IMR-90 (cell line): ENCODE results near the gene ZMIZ1. TPM values are rescaled to one million over a fixed set of nuclear protein-coding genes. Genes with fewer than 3 reads are reported as not detected.

ENCODE experiments used
- ATAC-seq: fragments of 200-7000 bp; cut with Tn5 transposase; 2 replicates; pipeline ENCODE4 v1.9.1; 2020; ENCODE audit warnings: low read depth, mild to moderate bottlenecking, moderate library complexity
- BruUV-seq: library from RNA; stranded (reverse); fragments of 400-500 nt; replicated peaks from 2 replicates; lab custom pipeline; 2021; lab: Mats Ljungman, UMichigan
- CTCF ChIA-PET: fragments of 300-600 bp; formaldehyde crosslinking; extraction: SDS; loops from one replicate; lab custom pipeline; 2021; ENCODE audit warnings: antibody characterized with exemption; lab: Yijun Ruan, JAX
- POLR2A ChIA-PET: fragments of 300-600 bp; sonication (Branson Sonifier 250); formaldehyde crosslinking; loops from one replicate; lab custom pipeline; 2022; ENCODE audit warnings: antibody characterized with exemption; ENCODE audit not compliant: unreplicated experiment; lab: Charles Lee
- DNase-seq: peaks from one replicate; pipeline ENCODE4 v3.0.0; 2013
- H2AFZ ChIP-seq: replicated peaks from 2 replicates; pipeline ENCODE3; 2013; ENCODE audit warnings: low read length, mild to moderate bottlenecking; ENCODE audit not compliant: poor library complexity
- H2AK5ac ChIP-seq: 2 replicates; pipeline ENCODE4 v1.6.1; 2013; ENCODE audit warnings: low read depth, low read length, inconsistent platforms
- H2AK9ac ChIP-seq: replicated peaks from 2 replicates; pipeline ENCODE3; 2013; ENCODE audit warnings: mild to moderate bottlenecking, low read depth, low read length, moderate library complexity; ENCODE audit not compliant: poor library complexity
- H2BK120ac ChIP-seq: 2 replicates; pipeline ENCODE4 v1.6.1; 2013; ENCODE audit warnings: low read depth, low read length, inconsistent platforms
- H2BK15ac ChIP-seq: 3 replicates; pipeline ENCODE4 v1.6.1; 2013; ENCODE audit warnings: low read depth, low read length, inconsistent platforms
- H2BK20ac ChIP-seq: 2 replicates; pipeline ENCODE4 v1.6.1; 2013; ENCODE audit warnings: low read depth, mild to moderate bottlenecking, inconsistent platforms, low read length, moderate library complexity
- H2BK5ac ChIP-seq: 2 replicates; pipeline ENCODE4 v1.6.1; 2013; ENCODE audit warnings: mild to moderate bottlenecking, low read depth, low read length, inconsistent platforms; ENCODE audit not compliant: poor library complexity, severe bottlenecking
- H3K14ac ChIP-seq: replicated peaks from 2 replicates; pipeline ENCODE4 v1.6.1; 2013; ENCODE audit warnings: low read depth, low read length, inconsistent platforms
- H3K18ac ChIP-seq: 2 replicates; pipeline ENCODE4 v1.6.1; 2013; ENCODE audit warnings: low read depth, low read length, control low read depth
- H3K23ac ChIP-seq: 2 replicates; pipeline ENCODE4 v1.6.1; 2013; ENCODE audit warnings: low read depth, low read length, inconsistent platforms
- H3K27ac ChIP-seq: 2 replicates; pipeline ENCODE4 v1.5.1; 2013; ENCODE audit warnings: mild to moderate bottlenecking, control low read depth, low read length; ENCODE audit not compliant: insufficient read depth
- H3K27me3 ChIP-seq: 2 replicates; pipeline ENCODE4 v1.6.1; 2013; ENCODE audit warnings: low read length; ENCODE audit not compliant: control insufficient read depth, insufficient read depth
- H3K36me3 ChIP-seq: 2 replicates; pipeline ENCODE4 v1.6.1; 2013; ENCODE audit warnings: low read length, mixed read lengths; ENCODE audit not compliant: control insufficient read depth, insufficient read depth
- H3K4ac ChIP-seq: 2 replicates; pipeline ENCODE4 v1.6.1; 2013; ENCODE audit warnings: low read depth, low read length, inconsistent platforms
- H3K4me1 ChIP-seq: 2 replicates; pipeline ENCODE4 v1.6.1; 2013; ENCODE audit warnings: low read length, mixed read lengths; ENCODE audit not compliant: control insufficient read depth, insufficient read depth
- H3K4me2 ChIP-seq: 2 replicates; pipeline ENCODE4 v1.6.1; 2013; ENCODE audit warnings: low read depth, mild to moderate bottlenecking, control low read depth, low read length, moderate library complexity
- H3K4me3 ChIP-seq: 2 replicates; pipeline ENCODE4 v1.5.1; 2013; ENCODE audit warnings: low read depth, mild to moderate bottlenecking, control low read depth, low read length, moderate library complexity; ENCODE audit not compliant: insufficient read depth
- H3K56ac ChIP-seq: 2 replicates; pipeline ENCODE4 v1.6.1; 2013; ENCODE audit warnings: low read length, inconsistent platforms; ENCODE audit not compliant: insufficient read depth; ENCODE audit errors: extremely low read depth
- H3K79me1 ChIP-seq, 2 experiments: 2 replicates each; pipeline ENCODE4 v1.6.1; 2013; ENCODE audit warnings: low read length in 2 of 2, inconsistent platforms in 1 of 2, low read depth in 1 of 2
- H3K9ac ChIP-seq: 2 replicates; pipeline ENCODE4 v1.6.1; 2013; ENCODE audit warnings: low read depth, low read length, control low read depth
- H3K9me1 ChIP-seq: 2 replicates; pipeline ENCODE4 v1.6.1; 2013; ENCODE audit warnings: low read length, inconsistent platforms; ENCODE audit not compliant: insufficient read depth
- H3K9me3 ChIP-seq: 2 replicates; pipeline ENCODE4 v1.6.1; 2013; ENCODE audit warnings: low read length; ENCODE audit not compliant: control insufficient read depth, insufficient read depth
- H4K20me1 ChIP-seq: 2 replicates; pipeline ENCODE4 v1.6.1; 2013; ENCODE audit warnings: low read length, inconsistent platforms; ENCODE audit not compliant: insufficient read depth
- H4K5ac ChIP-seq: 2 replicates; pipeline ENCODE4 v1.6.1; 2013; ENCODE audit warnings: mild to moderate bottlenecking, low read depth, low read length, control low read depth
- H4K8ac ChIP-seq, 2 experiments: 2 replicates each; pipeline ENCODE4 v1.6.1; 2013; ENCODE audit warnings: low read depth in 2 of 2, low read length in 2 of 2, control low read depth in 1 of 2, inconsistent platforms in 1 of 2
- H4K91ac ChIP-seq: 2 replicates; pipeline ENCODE4 v1.6.1; 2013; ENCODE audit warnings: low read depth, low read length, inconsistent platforms; ENCODE audit not compliant: insufficient read depth
- BHLHE40 ChIP-seq: fragments of 150-350 bp; IDR thresholded peaks from 2 replicates; pipeline ENCODE4 v1.6.1; 2016; ENCODE audit warnings: mild to moderate bottlenecking, low read depth, low read length
- CEBPB ChIP-seq: IDR thresholded peaks from 2 replicates; pipeline ENCODE4 v1.6.1; 2012; ENCODE audit warnings: low read depth, low read length, improper control_type of control experiment
- FOS ChIP-seq: fragments of 150-350 bp; IDR thresholded peaks from 2 replicates; pipeline ENCODE4 v1.6.1; 2016; ENCODE audit warnings: low read depth, low read length
- MAFK ChIP-seq: IDR thresholded peaks from 2 replicates; pipeline ENCODE4 v1.6.1; 2012; ENCODE audit warnings: low read depth, low read length, improper control_type of control experiment
- MAZ ChIP-seq: IDR thresholded peaks from 2 replicates; pipeline ENCODE4 v1.6.1; 2012; ENCODE audit warnings: low read depth, mild to moderate bottlenecking, low read length, improper control_type of control experiment, moderate library complexity, borderline replicate concordance
- MXI1 ChIP-seq: IDR thresholded peaks from 2 replicates; pipeline ENCODE4 v1.6.1; 2012; ENCODE audit warnings: low read depth, mild to moderate bottlenecking, low read length, moderate library complexity, borderline replicate concordance
- POLR2A ChIP-seq: IDR thresholded peaks from 2 replicates; pipeline ENCODE4 v1.6.1; 2012; ENCODE audit warnings: mild to moderate bottlenecking, low read depth, low read length
- RAD21 ChIP-seq: IDR thresholded peaks from 2 replicates; pipeline ENCODE4 v1.6.1; 2012; ENCODE audit warnings: low read length, improper control_type of control experiment
- RCOR1 ChIP-seq: IDR thresholded peaks from 2 replicates; pipeline ENCODE4 v1.6.1; 2012; ENCODE audit warnings: mild to moderate bottlenecking, low read length, improper control_type of control experiment; ENCODE audit not compliant: insufficient replicate concordance
- RFX5 ChIP-seq: IDR thresholded peaks from 2 replicates; pipeline ENCODE4 v1.8.0; 2012; ENCODE audit warnings: low read depth, mild to moderate bottlenecking, low read length, moderate library complexity
- WGBS, 2 experiments: methylation state at CpG; one replicate each; pipeline versions ENCODE4 v1.1.5 to v1.1.7; 2013; ENCODE audit warnings: missing lambda C conversion rate in 2 of 2; ENCODE audit not compliant: insufficient read length in 1 of 2; ENCODE audit errors: extremely low coverage in 2 of 2; 5-methylcytosine and 5-hydroxymethylcytosine counted together
- dilution Hi-C: fragments of 300-500 bp; cut with HindIII; formaldehyde crosslinking; loops from one replicate; pipeline ENCODE4 v1.14.3; 2018; ENCODE audit warnings: low sequenced_read_pairs; ENCODE audit not compliant: unreplicated experiment
- in situ Hi-C: fragments of 300-500 bp; cut with MboI; formaldehyde crosslinking; loops from 3 replicates; pipeline ENCODE4 v1.14.3; 2019; ENCODE audit warnings: low sequenced_read_pairs, inconsistent platforms, mixed read lengths
- intact Hi-C: fragments of 100-400 bp; cut with micrococcal nuclease; formaldehyde crosslinking; loops from 2 replicates; pipeline ENCODE4 v1.10.0; 2022
- polyA plus RNA-seq, 3 experiments: library from polyadenylated mRNA; depleted of rRNA; stranded (reverse); fragments of >200 nt; gene quantifications; 2 replicates each; pipeline ENCODE4 v1.2.3, GENCODE V29; 2012; ENCODE audit warnings: low replicate concordance in 1 of 3
- total RNA-seq: library from RNA; depleted of rRNA; stranded (reverse); fragments of >200 nt; gene quantifications from 2 replicates; pipeline ENCODE4 v1.2.3, GENCODE V29; 2012
- TF ChIP-seq, protein P1 (sequence below): fragments of 150-350 bp; IDR thresholded peaks from 2 replicates; pipeline ENCODE4 v1.6.1; 2017; ENCODE audit warnings: mild to moderate bottlenecking, antibody characterized with exemption, low read length, low read depth
- TF ChIP-seq, protein P2 (sequence below): conservative IDR thresholded peaks from 2 replicates; pipeline ENCODE4 v1.5.1; 2012; ENCODE audit warnings: mild to moderate bottlenecking, low read depth, low read length, improper control_type of control experiment
- TF ChIP-seq, protein P3 (sequence below): fragments of 150-350 bp; IDR thresholded peaks from 2 replicates; pipeline ENCODE4 v1.6.1; 2016; ENCODE audit warnings: low read depth, mild to moderate bottlenecking, low read length, moderate library complexity, borderline replicate concordance

Gene ZMIZ1
- total and polyA plus RNA-seq, 2 of the 4 experiments (the other 2 are of a cell fraction), result 6.6 to 48.7 TPM

DNA sequence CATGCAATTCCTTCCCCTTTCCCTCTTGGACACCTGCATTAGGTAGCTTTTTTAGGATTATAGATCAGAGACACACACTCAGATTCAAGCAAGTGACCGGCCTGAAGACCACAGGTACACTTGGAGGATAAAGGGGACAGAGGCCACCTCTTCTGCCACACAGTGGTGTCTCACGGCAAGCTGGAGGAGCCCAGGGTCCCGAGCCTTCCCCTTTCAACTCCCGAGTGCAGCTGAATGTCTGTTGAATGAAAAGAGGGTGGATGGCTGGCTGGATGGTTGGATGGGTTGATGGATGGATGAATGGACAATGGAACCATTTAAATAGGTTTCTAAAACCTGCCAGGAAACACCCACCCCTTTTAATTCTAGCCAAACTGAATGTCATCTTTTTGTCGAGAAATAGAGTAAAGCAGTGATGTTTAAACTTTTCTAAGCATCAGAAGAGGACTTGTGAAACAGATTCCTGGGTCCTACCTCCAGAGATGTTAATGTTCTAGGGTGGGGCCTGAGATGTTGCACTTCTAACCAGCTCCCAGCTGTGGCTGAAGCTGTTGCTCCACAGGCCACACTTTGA lies 49.2 kb upstream of the ZMIZ1 start:
- DNase-seq (no peak), ATAC-seq (no peak)
- Histone ChIP-seq H3K9me3 (peaks cover 8% of the 10 kb centered on the region), H3K27me3 (peaks cover 9% of the 10 kb centered on the region), H3K4me3 (no peak overlapping the region), H3K4me2 (no peak overlapping the region), H3K56ac (no peak overlapping the region), H3K18ac (no peak overlapping the region), H2BK120ac (no peak overlapping the region), H2AK9ac (no peak overlapping the region), H3K79me1 (no peaks in the 10 kb centered on the region), H4K5ac (no peak overlapping the region), H2AFZ (no peak overlapping the region), H3K27ac (no peak overlapping the region), H2BK15ac (no peak overlapping the region), H4K20me1 (peaks cover 3% of the 10 kb centered on the region; the same call in 1 of the 2 replicates), H3K4me1 (peaks cover 6% of the 10 kb centered on the region; the same call in 1 of the 2 replicates), H3K14ac (no peak overlapping the region), H4K91ac (no peak overlapping the region), H3K4ac (no peak overlapping the region), H3K9ac (no peak overlapping the region), H4K8ac (no peak overlapping the region), H3K9me1 (no peaks in the 10 kb centered on the region), H2AK5ac (no peak overlapping the region), H3K36me3 (no peaks in the 10 kb centered on the region), H2BK20ac (no peak overlapping the region), H3K23ac (no peak overlapping the region), H2BK5ac (no peak overlapping the region)
- dilution Hi-C loops (no loop called here), in situ Hi-C loops (no loop called here), intact Hi-C loops (no loop called here)
- BruUV-seq, result no TSS peak
- 92% methylated on average over 2 of the region's 5 CpGs; no CpG with 5 or more reads in 1 of the 2 experiments for WGBS, 2 experiments
- ChIA-PET CTCF (no interaction called here), POLR2A (no interaction called here)
- no peak for TF ChIP-seq RAD21
- no peak for TF ChIP-seq POLR2A
- TF ChIP-seq, protein P1, sequence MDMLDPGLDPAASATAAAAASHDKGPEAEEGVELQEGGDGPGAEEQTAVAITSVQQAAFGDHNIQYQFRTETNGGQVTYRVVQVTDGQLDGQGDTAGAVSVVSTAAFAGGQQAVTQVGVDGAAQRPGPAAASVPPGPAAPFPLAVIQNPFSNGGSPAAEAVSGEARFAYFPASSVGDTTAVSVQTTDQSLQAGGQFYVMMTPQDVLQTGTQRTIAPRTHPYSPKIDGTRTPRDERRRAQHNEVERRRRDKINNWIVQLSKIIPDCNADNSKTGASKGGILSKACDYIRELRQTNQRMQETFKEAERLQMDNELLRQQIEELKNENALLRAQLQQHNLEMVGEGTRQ, result no peak
- TF ChIP-seq RCOR1, result no peak
- TF ChIP-seq, protein P2, sequence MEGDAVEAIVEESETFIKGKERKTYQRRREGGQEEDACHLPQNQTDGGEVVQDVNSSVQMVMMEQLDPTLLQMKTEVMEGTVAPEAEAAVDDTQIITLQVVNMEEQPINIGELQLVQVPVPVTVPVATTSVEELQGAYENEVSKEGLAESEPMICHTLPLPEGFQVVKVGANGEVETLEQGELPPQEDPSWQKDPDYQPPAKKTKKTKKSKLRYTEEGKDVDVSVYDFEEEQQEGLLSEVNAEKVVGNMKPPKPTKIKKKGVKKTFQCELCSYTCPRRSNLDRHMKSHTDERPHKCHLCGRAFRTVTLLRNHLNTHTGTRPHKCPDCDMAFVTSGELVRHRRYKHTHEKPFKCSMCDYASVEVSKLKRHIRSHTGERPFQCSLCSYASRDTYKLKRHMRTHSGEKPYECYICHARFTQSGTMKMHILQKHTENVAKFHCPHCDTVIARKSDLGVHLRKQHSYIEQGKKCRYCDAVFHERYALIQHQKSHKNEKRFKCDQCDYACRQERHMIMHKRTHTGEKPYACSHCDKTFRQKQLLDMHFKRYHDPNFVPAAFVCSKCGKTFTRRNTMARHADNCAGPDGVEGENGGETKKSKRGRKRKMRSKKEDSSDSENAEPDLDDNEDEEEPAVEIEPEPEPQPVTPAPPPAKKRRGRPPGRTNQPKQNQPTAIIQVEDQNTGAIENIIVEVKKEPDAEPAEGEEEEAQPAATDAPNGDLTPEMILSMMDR, result no peak
- no peak for TF ChIP-seq RFX5
- no peak for TF ChIP-seq MXI1
- TF ChIP-seq, protein P3, sequence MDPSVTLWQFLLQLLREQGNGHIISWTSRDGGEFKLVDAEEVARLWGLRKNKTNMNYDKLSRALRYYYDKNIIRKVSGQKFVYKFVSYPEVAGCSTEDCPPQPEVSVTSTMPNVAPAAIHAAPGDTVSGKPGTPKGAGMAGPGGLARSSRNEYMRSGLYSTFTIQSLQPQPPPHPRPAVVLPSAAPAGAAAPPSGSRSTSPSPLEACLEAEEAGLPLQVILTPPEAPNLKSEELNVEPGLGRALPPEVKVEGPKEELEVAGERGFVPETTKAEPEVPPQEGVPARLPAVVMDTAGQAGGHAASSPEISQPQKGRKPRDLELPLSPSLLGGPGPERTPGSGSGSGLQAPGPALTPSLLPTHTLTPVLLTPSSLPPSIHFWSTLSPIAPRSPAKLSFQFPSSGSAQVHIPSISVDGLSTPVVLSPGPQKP, result no peak
- no peak for TF ChIP-seq MAFK
- TF ChIP-seq MAZ, result no peak
- TF ChIP-seq FOS, result no peak
- no peak for TF ChIP-seq BHLHE40
- TF ChIP-seq CEBPB, result no peak
